ENCODE results near the gene ARHGAP24. TPM values are rescaled to one million over a fixed set of nuclear protein-coding genes. Genes with fewer than 3 reads are reported as not detected.

Gene ARHGAP24
- polyA plus RNA-seq, 2 of the 4 experiments (the other 2 are of a cell fraction) = 1.7 to 12.1 TPM

DNA sequence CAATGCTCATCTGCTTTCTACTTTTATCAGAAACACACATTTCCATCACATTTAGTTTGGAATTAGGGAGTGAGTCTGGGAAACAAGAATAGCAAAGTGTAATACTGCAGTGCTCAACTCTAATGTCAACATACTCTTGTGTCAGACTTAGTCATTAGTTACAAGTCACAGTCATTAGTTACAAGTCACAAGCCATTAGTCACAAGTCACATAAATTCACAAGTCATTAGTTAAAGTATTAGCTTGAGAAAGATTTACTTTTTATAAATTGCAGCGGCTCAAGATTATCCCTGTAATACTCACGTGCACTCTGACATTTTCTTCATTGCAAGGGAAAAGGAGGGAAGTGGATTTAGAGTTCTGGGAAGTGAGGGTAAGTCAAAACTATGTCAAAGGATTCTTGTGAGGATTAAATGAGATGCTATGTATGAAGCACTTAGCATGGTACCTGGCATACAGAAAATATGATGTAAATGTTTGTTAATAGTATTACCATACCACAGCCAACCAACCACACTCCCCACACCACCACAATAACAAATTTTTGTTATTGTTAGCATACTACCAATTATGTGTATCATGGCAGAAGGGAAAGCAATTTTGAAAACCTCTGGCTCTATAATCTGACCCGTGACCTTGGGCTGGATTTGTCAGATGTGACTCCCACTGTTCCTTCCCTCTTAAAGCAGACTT lies 116.6 kb downstream of the ARHGAP24 start:
- ATAC-seq = no peak
- 47% methylated on average over 3 of the region's 3 CpGs for WGBS (ENCODE audit: missing lambda C conversion rate)
- no peaks in the 10 kb centered on the region for H3K9me3 ChIP-seq
- ChIA-PET CTCF (no interaction called here), POLR2A (no interaction called here)
- no peaks in the 10 kb centered on the region for H3K4me1 ChIP-seq
- no peak for FAIRE-seq
- no peak overlapping the region for H3K4me2 ChIP-seq
- H3K27ac ChIP-seq = no peak overlapping the region
- no peak for TF ChIP-seq CHD4 (IDR thresholded peaks at IDR 0.05; ENCODE audit: borderline replicate concordance)
- TF ChIP-seq POLR2AphosphoS2 (conservative IDR thresholded peaks at IDR 0.05; ENCODE audit: low read length) = no peak
- no peak for TF ChIP-seq FOSL2 (IDR thresholded peaks at IDR 0.05)
- TF ChIP-seq FOSL2 (CRISPR knock-in tag; IDR thresholded peaks at IDR 0.05) = peak; percentile 22; the same call in 1 of the 2 replicates
- DNase-seq (ENCODE audit: low read depth in 1 of 2, low spot score in 1 of 2) = peak in 1 of 2 experiments; percentile 4
- H3K4me3 ChIP-seq = no peak overlapping the region

DNA sequence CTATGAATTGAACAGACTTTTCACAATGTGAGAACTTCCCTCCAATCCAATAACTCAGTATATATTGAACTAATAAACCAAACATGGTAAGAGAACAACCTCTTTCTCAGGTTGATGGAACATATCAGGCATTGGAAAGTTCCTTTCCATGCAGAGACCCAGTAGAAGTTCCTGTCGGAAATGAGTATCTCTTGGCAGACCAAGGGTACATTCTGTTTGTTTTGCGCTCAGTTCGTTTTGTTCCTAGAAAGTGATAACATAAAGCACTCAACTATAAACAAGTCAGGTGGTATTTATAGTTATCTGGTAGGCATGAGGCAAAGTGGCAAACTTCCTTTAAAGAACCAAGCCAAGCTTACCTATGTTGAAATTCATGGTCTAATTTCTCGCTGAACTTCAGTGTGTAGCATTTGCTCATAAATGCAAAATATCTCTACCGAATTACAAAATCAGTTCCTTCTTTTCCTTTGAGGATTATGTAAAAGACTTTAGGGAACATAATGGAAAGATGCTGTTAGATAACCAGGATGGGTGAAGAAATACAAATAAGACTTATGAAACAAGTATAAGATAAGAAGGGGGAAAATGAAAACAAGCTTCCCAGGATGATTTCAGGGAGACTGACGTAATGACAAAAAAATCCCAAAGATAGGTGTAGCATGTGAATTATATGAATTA lies 120.3 kb downstream of the ARHGAP24 start:
- no peak for TF ChIP-seq NPAS2 (CRISPR knock-in tag; IDR thresholded peaks at IDR 0.05; ENCODE audit: borderline replicate concordance)
- TF ChIP-seq MAZ (IDR thresholded peaks at IDR 0.05; ENCODE audit: borderline replicate concordance, low read depth, low read length) = no peak
- TF ChIP-seq USF2 (IDR thresholded peaks at IDR 0.05) = no peak
- no peak for TF ChIP-seq FOXS1 (CRISPR knock-in tag; IDR thresholded peaks at IDR 0.05)
- no peak for TF ChIP-seq ELK1 (IDR thresholded peaks at IDR 0.05; ENCODE audit: low read depth, low read length)
- TF ChIP-seq KDM5A (IDR thresholded peaks at IDR 0.05) = no peak
- TF ChIP-seq TFCP2L1 (CRISPR knock-in tag; IDR thresholded peaks at IDR 0.05) = no peak
- TF ChIP-seq RFX5 (IDR thresholded peaks at IDR 0.05) = no peak
- no peak for TF ChIP-seq ZNF302 (CRISPR knock-in tag; IDR thresholded peaks at IDR 0.05)
- CTCF ChIA-PET = no interaction called here
- DNase-seq (ENCODE audit: low read depth in 1 of 2, low spot score in 1 of 2) (no peak), FAIRE-seq (no peak), ATAC-seq (no peak)
- POLR2A ChIA-PET = no interaction called here
- Histone ChIP-seq H3K4me2 (no peak overlapping the region), H3K4me3 (no peak overlapping the region), H3K9me3 (no peaks in the 10 kb centered on the region), H3K27ac (no peak overlapping the region), H3K4me1 (no peaks in the 10 kb centered on the region)
- WGBS (ENCODE audit: missing lambda C conversion rate) = 73% methylated on average over 6 of the region's 6 CpGs

- FAIRE-seq (no peak), ATAC-seq (no peak), DNase-seq (ENCODE audit: low read depth in 1 of 2, low spot score in 1 of 2) (no peak)
- Histone ChIP-seq H3K4me2 (no peak overlapping the region), H3K27ac (no peak overlapping the region), H3K4me1 (no peaks in the 10 kb centered on the region), H3K4me3 (no peak overlapping the region), H3K9me3 (no peaks in the 10 kb centered on the region)
- POLR2A ChIA-PET = no interaction called here
- CTCF ChIA-PET = interaction anchor here (0.9 kb wide), 1 partner anchor 21 kb away, joined by 3 read pairs; no protein-coding TSS in a partner anchor
- WGBS (ENCODE audit: missing lambda C conversion rate) = 71% methylated on average over 1 of the region's 1 CpG
- TF ChIP-seq ATOH8 (CRISPR knock-in tag; IDR thresholded peaks at IDR 0.05; ENCODE audit: low read depth) (no peak), EHMT2 (IDR thresholded peaks at IDR 0.05; ENCODE audit: low read depth) (no peak), CBX8 (IDR thresholded peaks at IDR 0.05) (no peak), EP300 (IDR thresholded peaks at IDR 0.05) (no peak), ZC3H11A (IDR thresholded peaks at IDR 0.05) (no peak), CHD2 (IDR thresholded peaks at IDR 0.05; ENCODE audit: low read length, partially characterized antibody) (no peak), RCOR1 (IDR thresholded peaks at IDR 0.05; ENCODE audit: low read depth, low read length) (no peak), JUN (IDR thresholded peaks at IDR 0.05) (no peak), SREBF2 (IDR thresholded peaks at IDR 0.05) (no peak), ELK1 (IDR thresholded peaks at IDR 0.05; ENCODE audit: low read depth, low read length) (no peak), ESRRA (IDR thresholded peaks at IDR 0.05; ENCODE audit: borderline replicate concordance, low read length) (no peak), HOXB13 (CRISPR knock-in tag; IDR thresholded peaks at IDR 0.05; ENCODE audit: low read depth) (no peak), E2F6 (IDR thresholded peaks at IDR 0.05; ENCODE audit: borderline replicate concordance, low read depth) (no peak), FOSL2 (IDR thresholded peaks at IDR 0.05) (no peak), FOSL2 (CRISPR knock-in tag; IDR thresholded peaks at IDR 0.05) (no peak)
- TF ChIP-seq, protein P1, sequence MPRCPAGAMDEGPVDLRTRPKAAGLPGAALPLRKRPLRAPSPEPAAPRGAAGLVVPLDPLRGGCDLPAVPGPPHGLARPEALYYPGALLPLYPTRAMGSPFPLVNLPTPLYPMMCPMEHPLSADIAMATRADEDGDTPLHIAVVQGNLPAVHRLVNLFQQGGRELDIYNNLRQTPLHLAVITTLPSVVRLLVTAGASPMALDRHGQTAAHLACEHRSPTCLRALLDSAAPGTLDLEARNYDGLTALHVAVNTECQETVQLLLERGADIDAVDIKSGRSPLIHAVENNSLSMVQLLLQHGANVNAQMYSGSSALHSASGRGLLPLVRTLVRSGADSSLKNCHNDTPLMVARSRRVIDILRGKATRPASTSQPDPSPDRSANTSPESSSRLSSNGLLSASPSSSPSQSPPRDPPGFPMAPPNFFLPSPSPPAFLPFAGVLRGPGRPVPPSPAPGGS (IDR thresholded peaks at IDR 0.05) = no peak
Observed at GRCh38 chr4:85595796-85596559, 121.0 kb downstream of the ARHGAP24 start.

Measured in A549 (cell line).